Stomach (tissue), 9 donors: ENCODE measurements around the gene FUT2. TPM values are rescaled to one million over a fixed set of nuclear protein-coding genes. Genes with fewer than 3 reads are reported as not detected.

ENCODE experiments used
- DNase-seq, 2 donors: peaks; one replicate each; pipeline versions ENCODE4 v3.0.0 to v3.0.0-alpha.2; 2013 to 2019
- H3K27ac ChIP-seq, 5 donors: fragments of 200-600 bp in 4 of 5; sonication (generic) in 4 of 5; one replicate each; pipeline ENCODE4 v1.5.1; 2013 to 2019; ENCODE audit warnings: mild to moderate bottlenecking in 1 of 5, moderate library complexity in 1 of 5
- H3K27me3 ChIP-seq, 3 donors: fragments of 200-600 bp; sonication (generic); one replicate each; pipeline ENCODE4 v1.5.1; 2017 to 2019; ENCODE audit warnings: mixed run types in 1 of 3
- H3K36me3 ChIP-seq, 4 donors: fragments of 200-600 bp; sonication (generic); 1 replicate in 3 of 4; 2 replicates in 1 of 4; pipeline ENCODE4 v1.5.1; 2016 to 2019
- H3K4me1 ChIP-seq, 4 donors: fragments of 200-600 bp; sonication (generic); one replicate each; pipeline ENCODE4 v1.5.1; 2016 to 2019
- H3K4me3 ChIP-seq, 4 donors: fragments of 200-600 bp; sonication (generic) in 3 of 4; one replicate each; pipeline ENCODE4 v1.5.1; 2016 to 2019; ENCODE audit warnings: mild to moderate bottlenecking in 1 of 4
- H3K9me3 ChIP-seq, 4 donors: fragments of 200-600 bp; sonication (generic); one replicate each; pipeline ENCODE4 v1.5.1; 2016 to 2019
- EP300 ChIP-seq: sonication (generic); formaldehyde crosslinking; IDR thresholded peaks from one replicate; pipeline ENCODE4 v1.6.1; 2017; ENCODE audit warnings: antibody characterized with exemption
- POLR2A ChIP-seq, 4 donors: fragments of 450-650 bp; IDR thresholded peaks; one replicate each; pipeline ENCODE4 v1.6.1; 2016; ENCODE audit warnings: antibody characterized with exemption in 4 of 4, control low read depth in 2 of 4, mild to moderate bottlenecking in 1 of 4, moderate library complexity in 1 of 4
- POLR2AphosphoS5 ChIP-seq, 3 donors: sonication (generic); formaldehyde crosslinking; IDR thresholded peaks; one replicate each; pipeline ENCODE4 v1.6.1; 2016; ENCODE audit warnings: antibody characterized with exemption in 3 of 3
- WGBS, 5 donors: extraction: QIAGEN DNeasy Blood & Tissue Kit in 3 of 5; methylation state at CpG; one replicate each; pipeline versions ENCODE4 v1.1.5 to v1.1.7; 2013 to 2018; 5-methylcytosine and 5-hydroxymethylcytosine counted together
- intact Hi-C: fragments of 100-400 bp; cut with DNase I; formaldehyde crosslinking; loops from one replicate; pipeline ENCODE4 v1.15.1; 2023; ENCODE audit warnings: low total_unique reads
- polyA plus RNA-seq, 3 donors: library from polyadenylated mRNA; stranded (reverse); fragments of 200-250 nt; gene quantifications; one replicate each; pipeline ENCODE4 v1.2.3, GENCODE V29; 2013
- total RNA-seq, 5 donors: library from RNA; depleted of rRNA; stranded (reverse); fragments of >200 nt; gene quantifications; one replicate each; pipeline versions ENCODE4 v1.1.0 to v1.2.3, GENCODE V29; 2014 to 2016
- TF ChIP-seq, protein P1 (sequence below), 7 experiments: fragments of 450-650 bp in 4 of 7; fragments of 200-600 bp in 3 of 7; sonication (generic) in 3 of 7; IDR thresholded peaks; one replicate each; pipeline ENCODE4 v1.5.1; 2016 to 2019; ENCODE audit warnings: antibody characterized with exemption in 7 of 7, control low read depth in 2 of 7, mild to moderate bottlenecking in 1 of 7
- donor health status: healthy with polysubstance abuse.
- donor health status: Bipolar disorder and iron deficiency.
- donor health status: healthy.

FUT2 gene
- total and polyA plus RNA-seq, 8 donors, result 22.7 to 76.8 (median 31.1) TPM

DNA sequence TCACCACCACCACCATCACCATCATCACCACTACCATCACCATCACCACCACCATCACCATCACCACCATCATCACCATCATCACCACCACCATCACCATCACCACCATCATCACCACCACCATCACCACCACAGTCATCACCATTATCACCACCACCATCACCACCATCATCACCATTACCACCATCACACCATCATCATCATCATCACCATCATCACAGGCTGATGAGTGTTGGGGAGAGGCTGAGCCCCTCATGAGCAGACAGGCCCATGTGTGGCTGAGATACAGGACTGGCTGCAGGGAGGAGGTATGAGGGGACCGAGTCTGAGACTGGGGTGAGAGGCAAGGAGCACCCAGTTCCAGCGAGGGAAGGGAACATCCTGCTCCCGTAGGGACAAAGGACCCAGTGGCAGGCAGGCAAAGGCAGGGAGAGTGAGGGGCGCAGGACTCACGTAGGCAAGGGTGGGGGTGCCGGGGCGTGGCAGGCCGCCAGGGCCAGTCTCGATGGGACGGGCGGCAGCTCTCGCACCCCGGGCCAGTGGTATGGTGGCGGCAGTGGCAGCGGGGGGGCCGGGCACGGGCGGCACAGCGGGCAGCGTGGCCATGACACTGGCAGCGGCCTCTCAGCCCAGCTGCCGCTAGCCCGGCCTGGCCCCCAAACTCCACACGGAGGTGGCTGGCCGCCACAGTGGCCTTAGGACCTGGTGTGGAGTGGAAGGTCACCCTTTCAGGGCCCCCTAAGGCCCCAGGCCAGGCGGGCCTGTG lies 25.7 kb upstream of the FUT2 start:
- TF ChIP-seq POLR2A (IDR thresholded peaks at IDR 0.05), result no peak
- TF ChIP-seq, protein P1, sequence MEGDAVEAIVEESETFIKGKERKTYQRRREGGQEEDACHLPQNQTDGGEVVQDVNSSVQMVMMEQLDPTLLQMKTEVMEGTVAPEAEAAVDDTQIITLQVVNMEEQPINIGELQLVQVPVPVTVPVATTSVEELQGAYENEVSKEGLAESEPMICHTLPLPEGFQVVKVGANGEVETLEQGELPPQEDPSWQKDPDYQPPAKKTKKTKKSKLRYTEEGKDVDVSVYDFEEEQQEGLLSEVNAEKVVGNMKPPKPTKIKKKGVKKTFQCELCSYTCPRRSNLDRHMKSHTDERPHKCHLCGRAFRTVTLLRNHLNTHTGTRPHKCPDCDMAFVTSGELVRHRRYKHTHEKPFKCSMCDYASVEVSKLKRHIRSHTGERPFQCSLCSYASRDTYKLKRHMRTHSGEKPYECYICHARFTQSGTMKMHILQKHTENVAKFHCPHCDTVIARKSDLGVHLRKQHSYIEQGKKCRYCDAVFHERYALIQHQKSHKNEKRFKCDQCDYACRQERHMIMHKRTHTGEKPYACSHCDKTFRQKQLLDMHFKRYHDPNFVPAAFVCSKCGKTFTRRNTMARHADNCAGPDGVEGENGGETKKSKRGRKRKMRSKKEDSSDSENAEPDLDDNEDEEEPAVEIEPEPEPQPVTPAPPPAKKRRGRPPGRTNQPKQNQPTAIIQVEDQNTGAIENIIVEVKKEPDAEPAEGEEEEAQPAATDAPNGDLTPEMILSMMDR (IDR thresholded peaks at IDR 0.05), result no peak
- TF ChIP-seq POLR2AphosphoS5 (IDR thresholded peaks at IDR 0.05), result no peak
- TF ChIP-seq EP300, result no peak
- intact Hi-C loops, result no loop called here

DNA sequence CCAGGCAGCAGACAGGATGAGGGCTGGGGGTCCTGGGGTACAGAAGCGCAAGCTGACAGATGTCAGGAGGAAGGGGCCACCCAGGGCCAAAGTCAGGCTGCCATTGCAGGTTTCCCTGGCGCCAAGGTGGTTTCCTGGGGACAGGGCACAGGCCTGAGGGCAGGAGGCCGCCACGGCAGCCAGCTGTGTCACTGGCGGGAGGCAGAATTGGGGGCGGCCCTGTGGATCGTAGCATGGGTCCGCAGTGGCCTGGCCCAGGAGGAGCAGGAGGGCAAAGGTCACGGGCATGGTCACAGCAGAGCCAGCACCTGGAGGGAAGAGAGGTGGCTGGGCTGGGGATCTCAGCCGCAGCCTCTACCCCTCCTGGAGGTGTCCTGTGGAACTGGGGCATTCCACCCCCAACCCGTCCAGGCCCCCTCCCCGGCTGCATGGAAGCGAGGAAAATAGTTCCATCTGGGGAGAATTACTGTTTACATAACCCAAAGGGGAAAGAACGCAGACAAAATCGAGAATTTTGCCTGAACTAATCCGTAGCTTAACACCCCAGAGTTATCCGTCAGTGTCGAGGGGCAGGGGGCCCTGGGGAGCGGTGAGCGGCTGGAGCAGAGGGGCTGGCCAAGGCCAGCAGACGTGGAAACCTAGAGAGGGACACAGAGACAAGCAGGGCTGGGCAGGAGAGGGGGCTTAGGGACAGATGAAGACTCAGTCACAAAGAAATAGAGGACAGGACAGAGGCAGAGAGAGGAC lies 24.9 kb upstream of the FUT2 start:
- H3K4me1 ChIP-seq, result peaks cover 10 to 11% (median 10%) of the 10 kb centered on the region in 4 donors
- no peaks in the 10 kb centered on the region for H3K9me3 ChIP-seq
- H3K4me3 ChIP-seq, result no peak overlapping the region
- no peaks in the 10 kb centered on the region for H3K27me3 ChIP-seq
- TF ChIP-seq EP300, result no peak
- TF ChIP-seq, protein P1 (IDR thresholded peaks at IDR 0.05), result no peak
- TF ChIP-seq POLR2A (IDR thresholded peaks at IDR 0.05), result no peak
- no peak for TF ChIP-seq POLR2AphosphoS5 (IDR thresholded peaks at IDR 0.05)
- WGBS, 5 donors, result 78 to 88% (median 84%) methylated on average over 13 to 21 of the region's 21 CpGs
- DNase-seq, result no peak
- H3K27ac ChIP-seq, result no peak overlapping the region
- intact Hi-C loops, result no loop called here
- no peaks in the 10 kb centered on the region for H3K36me3 ChIP-seq

More for the DNA sequence above, 25.7 kb upstream of the FUT2 start:
- no peak for DNase-seq
- Histone ChIP-seq H3K9me3 (no peaks in the 10 kb centered on the region), H3K27ac (no peak overlapping the region), H3K4me1 (peaks cover 2 to 3% (median 3%) of the 10 kb centered on the region in 4 donors), H3K4me3 (no peak overlapping the region), H3K27me3 (no peaks in the 10 kb centered on the region), H3K36me3 (no peaks in the 10 kb centered on the region)
- 93 to 97% (median 95%) methylated on average over 22 to 26 of the region's 26 CpGs for WGBS, 5 donors

DNA sequence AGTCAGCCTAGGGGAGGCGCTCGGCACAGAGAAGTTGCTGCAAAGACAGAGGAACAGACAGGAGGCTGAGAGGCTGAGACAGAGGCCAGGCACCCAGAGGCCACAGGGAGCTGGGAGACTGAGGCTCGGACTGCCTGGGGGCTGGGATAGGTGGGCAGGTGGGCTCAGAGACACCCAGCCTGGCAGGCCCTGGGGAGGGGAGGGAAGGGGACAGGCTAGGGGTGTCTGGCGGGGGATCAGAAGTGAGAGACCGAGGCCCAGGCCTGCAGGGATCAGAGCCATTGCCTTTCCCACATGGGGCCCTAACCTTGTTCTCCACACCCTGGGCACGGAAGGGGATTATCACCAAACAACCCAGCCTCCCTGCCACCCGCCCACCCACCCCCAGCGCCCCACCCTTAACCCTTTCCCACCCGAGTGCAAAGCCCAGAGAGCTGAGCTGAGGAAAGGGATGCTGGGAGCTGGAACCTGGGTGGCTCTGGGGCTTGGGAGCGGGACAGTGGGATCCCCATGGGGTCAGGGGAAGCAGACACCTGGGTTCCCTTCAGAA lies 24.2 kb upstream of the FUT2 start:
- Histone ChIP-seq H3K27ac (no peak overlapping the region), H3K9me3 (no peaks in the 10 kb centered on the region), H3K27me3 (no peaks in the 10 kb centered on the region), H3K36me3 (no peaks in the 10 kb centered on the region), H3K4me3 (no peak overlapping the region), H3K4me1 (peaks cover 10 to 15% (median 13%) of the 10 kb centered on the region in 4 donors)
- intact Hi-C loops, result no loop called here
- TF ChIP-seq POLR2A (IDR thresholded peaks at IDR 0.05), result no peak
- TF ChIP-seq, protein P1 (IDR thresholded peaks at IDR 0.05), result no peak
- no peak for TF ChIP-seq EP300
- no peak for TF ChIP-seq POLR2AphosphoS5 (IDR thresholded peaks at IDR 0.05)
- no peak for DNase-seq
- WGBS, 5 donors, result 71 to 80% (median 78%) methylated on average over 10 of the region's 10 CpGs

DNA sequence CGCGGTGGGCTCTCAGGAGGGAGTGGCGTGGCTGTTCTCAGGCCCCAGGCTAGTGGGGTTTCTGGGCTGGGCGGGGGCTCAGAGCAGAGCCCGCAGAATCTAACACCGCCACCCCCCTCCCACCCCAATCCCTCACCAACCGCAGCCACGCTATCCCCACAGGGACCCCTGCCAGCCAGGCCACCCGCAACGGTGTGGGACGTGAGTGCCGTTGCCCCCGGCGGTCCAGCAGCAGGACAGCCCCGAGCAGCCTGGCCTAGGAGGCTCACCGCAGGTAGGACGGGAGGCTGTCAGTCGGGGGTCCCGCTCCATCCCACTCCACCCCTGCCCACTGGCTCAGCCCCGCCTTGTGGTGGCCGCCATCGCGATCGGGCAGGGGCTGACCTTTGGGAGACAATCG lies 22.8 kb upstream of the FUT2 start, which contains the start of gene NTN5:
Gene NTN5, minus strand, starts transcription at position 24 of the 400 bp plus-strand sequence. CDS start 2,031 bp downstream, outside the sequence.
- Histone ChIP-seq H3K27ac (no peak within 1 kb of the TSS), H3K27me3 (no peaks in the 10 kb centered on the region), H3K4me1 (peaks cover 10 to 15% (median 14%) of the 10 kb centered on the region in 4 donors), H3K36me3 (no peaks in the 10 kb centered on the region), H3K9me3 (no peaks in the 10 kb centered on the region), H3K4me3 (no peak within 1 kb of the TSS)
- DNase-seq, result no peak
- intact Hi-C loops, result no loop called here
- TF ChIP-seq, protein P1 (IDR thresholded peaks at IDR 0.05), result no peak
- no peak for TF ChIP-seq POLR2AphosphoS5 (IDR thresholded peaks at IDR 0.05)
- no peak for TF ChIP-seq POLR2A (IDR thresholded peaks at IDR 0.05)
- TF ChIP-seq EP300, result no peak
- WGBS, 5 donors, result 78 to 91% (median 85%) methylated on average over 11 to 25 of the region's 25 CpGs
